ENCODE results near the gene RARA.

- TF ChIP-seq ZNF8 (CRISPR knock-in tag; IDR thresholded peaks at IDR 0.05) (no peak), BACH2 (CRISPR knock-in tag; IDR thresholded peaks at IDR 0.05; ENCODE audit: borderline replicate concordance) (no peak)
Observed at GRCh38 chr17:40373324-40373723, 64.3 kb downstream of the RARA start.
